Measurements from ENCODE around the gene GLB1L2. TPM values are rescaled to one million over a fixed set of nuclear protein-coding genes. Genes with fewer than 3 reads are reported as not detected.

Gene GLB1L2
- total and polyA plus RNA-seq, 8 donors, result 4.2 to 10.1 (median 6.9) TPM

DNA sequence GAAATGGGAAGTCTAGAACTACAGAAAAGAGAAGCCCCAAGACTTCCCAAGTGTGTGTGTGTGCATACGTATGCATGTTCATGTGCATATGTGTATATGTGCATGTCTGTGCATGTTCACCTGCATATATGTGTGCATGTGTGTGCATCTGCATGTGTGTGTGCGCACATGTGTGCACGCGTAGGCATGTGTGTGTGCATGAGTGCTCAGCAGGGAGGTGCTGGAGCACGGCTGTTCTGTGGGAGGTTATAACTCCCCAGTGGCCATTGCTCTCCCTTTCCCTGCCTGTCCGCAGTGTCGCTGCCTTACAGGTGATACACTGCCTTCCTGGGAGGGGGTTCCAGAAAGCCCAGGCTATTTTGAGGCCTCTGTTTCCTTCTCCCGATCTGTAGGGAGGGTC is 50.5 kb downstream of the GLB1L2 start:
- Histone ChIP-seq H3K4me3 (no peak overlapping the region), H3K36me3 (no peaks in the 10 kb centered on the region), H3K4me1 (no peaks in the 10 kb centered on the region), H3K27me3 (no peaks in the 10 kb centered on the region), H3K9me3 (no peaks in the 10 kb centered on the region), H3K27ac (no peak overlapping the region)
- FAIRE-seq, result no peak
- TF ChIP-seq, protein P1, sequence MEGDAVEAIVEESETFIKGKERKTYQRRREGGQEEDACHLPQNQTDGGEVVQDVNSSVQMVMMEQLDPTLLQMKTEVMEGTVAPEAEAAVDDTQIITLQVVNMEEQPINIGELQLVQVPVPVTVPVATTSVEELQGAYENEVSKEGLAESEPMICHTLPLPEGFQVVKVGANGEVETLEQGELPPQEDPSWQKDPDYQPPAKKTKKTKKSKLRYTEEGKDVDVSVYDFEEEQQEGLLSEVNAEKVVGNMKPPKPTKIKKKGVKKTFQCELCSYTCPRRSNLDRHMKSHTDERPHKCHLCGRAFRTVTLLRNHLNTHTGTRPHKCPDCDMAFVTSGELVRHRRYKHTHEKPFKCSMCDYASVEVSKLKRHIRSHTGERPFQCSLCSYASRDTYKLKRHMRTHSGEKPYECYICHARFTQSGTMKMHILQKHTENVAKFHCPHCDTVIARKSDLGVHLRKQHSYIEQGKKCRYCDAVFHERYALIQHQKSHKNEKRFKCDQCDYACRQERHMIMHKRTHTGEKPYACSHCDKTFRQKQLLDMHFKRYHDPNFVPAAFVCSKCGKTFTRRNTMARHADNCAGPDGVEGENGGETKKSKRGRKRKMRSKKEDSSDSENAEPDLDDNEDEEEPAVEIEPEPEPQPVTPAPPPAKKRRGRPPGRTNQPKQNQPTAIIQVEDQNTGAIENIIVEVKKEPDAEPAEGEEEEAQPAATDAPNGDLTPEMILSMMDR (IDR thresholded peaks at IDR 0.05), result no peak
- peak in 1 of 6 donors; percentile 17 for DNase-seq
- 75 to 82% methylated on average over 8 of the region's 8 CpGs for WGBS, 2 donors
- ATAC-seq, result no peak
- intact Hi-C loops (cut with DNase I), result no loop called here

DNA sequence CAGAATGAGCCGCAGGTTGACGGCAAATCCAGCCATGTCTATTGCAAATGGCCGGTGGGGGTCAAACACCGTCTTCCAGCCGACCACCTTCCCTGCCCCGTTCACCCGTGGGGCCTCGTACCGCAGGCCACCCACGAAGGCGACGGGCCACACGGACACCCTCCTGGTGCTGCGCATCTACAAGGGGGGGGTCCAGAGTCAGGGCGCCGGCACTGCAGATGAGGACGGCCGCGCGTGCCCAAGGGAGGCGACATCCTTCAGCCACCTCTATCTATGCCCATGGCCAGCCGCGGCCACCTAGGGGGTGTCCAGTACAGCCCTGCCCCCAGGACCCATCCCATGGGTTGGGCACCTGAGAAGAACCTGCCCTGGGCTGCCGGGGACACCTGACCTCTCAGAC is 51.0 kb downstream of the GLB1L2 start:
- 85 to 92% methylated on average over 24 of the region's 24 CpGs for WGBS, 2 donors
- Histone ChIP-seq H3K9me3 (no peaks in the 10 kb centered on the region), H3K36me3 (no peaks in the 10 kb centered on the region), H3K4me1 (no peaks in the 10 kb centered on the region), H3K4me3 (no peak overlapping the region), H3K27ac (no peak overlapping the region), H3K27me3 (no peaks in the 10 kb centered on the region)
- TF ChIP-seq, protein P1 (IDR thresholded peaks at IDR 0.05), result no peak
- FAIRE-seq (no peak), ATAC-seq (no peak), DNase-seq (peak in 2 of 6 donors; percentile 7 to 56)
- intact Hi-C loops (cut with DNase I), result no loop called here

DNA sequence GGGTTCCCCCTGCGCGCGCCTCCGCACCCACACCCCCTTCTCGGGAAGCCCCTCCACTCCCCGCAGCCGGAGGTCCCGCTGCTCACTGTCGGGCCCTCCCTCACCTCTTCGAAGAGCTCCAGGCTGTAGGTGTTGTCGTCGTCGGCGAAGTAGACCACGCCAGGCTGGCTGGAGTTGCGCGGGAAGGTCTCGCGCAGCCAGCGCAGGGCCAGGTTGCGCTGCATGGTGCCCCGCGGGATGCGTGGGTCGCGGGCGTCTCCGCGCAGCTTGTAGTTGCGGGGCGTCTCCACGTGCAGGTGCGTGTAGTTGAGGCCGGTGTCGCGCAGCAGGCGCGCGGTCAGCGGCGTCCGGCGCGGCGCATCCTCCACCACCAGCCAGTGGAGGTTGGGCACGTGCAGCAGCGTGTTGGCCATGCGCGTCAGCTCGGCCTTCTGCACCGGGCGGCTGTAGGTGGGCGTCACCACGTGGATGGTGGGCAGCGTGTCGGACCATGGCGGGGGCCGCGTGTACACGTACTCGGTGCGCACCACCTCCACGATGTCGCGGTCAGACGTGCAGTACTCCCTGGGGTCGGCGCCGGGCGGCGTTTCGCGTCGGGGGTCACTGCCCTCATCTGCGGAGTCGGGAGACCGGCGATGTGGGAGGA is 51.9 kb downstream of the GLB1L2 start:
- Histone ChIP-seq H3K4me3 (no peak overlapping the region), H3K4me1 (no peaks in the 10 kb centered on the region), H3K27ac (no peak overlapping the region), H3K9me3 (no peaks in the 10 kb centered on the region), H3K36me3 (no peaks in the 10 kb centered on the region), H3K27me3 (no peaks in the 10 kb centered on the region)
- intact Hi-C loops (cut with DNase I), result no loop called here
- ATAC-seq (no peak), DNase-seq (peak in 2 of 6 donors; percentile 13 to 49), FAIRE-seq (no peak)
- TF ChIP-seq, protein P1 (IDR thresholded peaks at IDR 0.05), result no peak
- WGBS, 2 donors, result 80 to 84% methylated on average over 76 to 78 of the region's 78 CpGs

DNA sequence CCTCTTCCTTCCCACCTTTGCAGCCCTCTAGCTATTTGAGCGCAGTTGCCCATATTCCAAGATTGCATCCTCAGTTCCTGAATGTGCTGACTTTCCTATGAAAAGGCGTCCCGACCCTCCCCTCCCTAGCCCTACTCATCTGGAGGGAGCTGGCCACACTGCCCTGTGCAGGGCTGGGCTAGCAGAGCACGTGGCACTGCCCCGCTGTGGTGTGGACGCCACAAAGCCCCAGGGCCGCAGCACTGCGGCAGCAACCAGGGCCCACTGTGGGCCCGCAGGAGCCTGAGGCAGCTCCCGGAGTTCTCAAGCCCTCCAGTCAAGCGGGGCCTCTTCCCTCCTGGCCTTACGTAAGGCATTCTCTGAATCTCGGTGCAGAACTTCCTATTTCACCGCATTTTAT is 52.6 kb downstream of the GLB1L2 start:
- TF ChIP-seq, protein P1 (IDR thresholded peaks at IDR 0.05), result no peak
- Histone ChIP-seq H3K36me3 (no peaks in the 10 kb centered on the region), H3K27me3 (no peaks in the 10 kb centered on the region), H3K9me3 (no peaks in the 10 kb centered on the region), H3K27ac (no peak overlapping the region), H3K4me1 (no peaks in the 10 kb centered on the region), H3K4me3 (no peak overlapping the region)
- WGBS, 2 donors, result 68 to 85% methylated on average over 14 of the region's 14 CpGs
- DNase-seq (peak in 1 of 6 donors; percentile 3), ATAC-seq (no peak), FAIRE-seq (no peak)
- intact Hi-C loops (cut with DNase I), result no loop called here

DNA sequence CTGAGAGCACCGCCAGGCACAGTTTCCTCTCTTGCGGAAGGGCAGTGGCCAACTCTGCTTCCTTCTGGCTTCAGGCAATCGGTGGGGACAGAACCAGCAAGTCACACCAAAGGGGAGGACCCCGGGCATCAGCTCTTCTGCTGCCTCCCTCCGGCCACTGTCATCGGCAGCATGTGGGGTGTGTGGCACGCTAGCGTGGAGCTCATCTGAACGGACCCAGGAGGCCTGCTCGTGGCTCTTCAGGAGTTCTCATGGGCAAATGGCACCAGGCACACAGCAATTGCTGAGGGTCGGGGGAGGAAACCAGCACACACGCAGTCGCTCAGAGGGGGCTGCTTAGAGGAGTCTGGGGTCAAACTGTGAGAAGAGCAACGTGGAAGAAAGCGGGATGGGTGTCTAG is 53.4 kb downstream of the GLB1L2 start:
- 72 to 82% methylated on average over 15 of the region's 15 CpGs for WGBS, 2 donors
- Histone ChIP-seq H3K36me3 (no peaks in the 10 kb centered on the region), H3K9me3 (no peaks in the 10 kb centered on the region), H3K27ac (no peak overlapping the region), H3K4me1 (no peaks in the 10 kb centered on the region), H3K4me3 (no peak overlapping the region), H3K27me3 (no peaks in the 10 kb centered on the region)
- ATAC-seq (no peak), FAIRE-seq (no peak), DNase-seq (peak in 1 of 6 donors; percentile 38)
- intact Hi-C loops (cut with DNase I), result no loop called here
- TF ChIP-seq, protein P1 (IDR thresholded peaks at IDR 0.05), result no peak

Measured in pancreas (tissue), 10 donors.